GM12878 (cell line): Measurements from ENCODE around the gene VEGFD.

Source experiments
- EGR1 ChIP-seq, 2 experiments: IDR thresholded peaks; 1 replicate in 1 of 2; 2 replicates in 1 of 2; pipeline ENCODE4 v1.6.1; 2011 to 2012; ENCODE audit warnings: low read depth in 2 of 2, low read length in 2 of 2, borderline replicate concordance in 1 of 2, mild to moderate bottlenecking in 1 of 2, moderate library complexity in 1 of 2
- JUND ChIP-seq: IDR thresholded peaks from 2 replicates; pipeline ENCODE4 v1.6.1; 2012; ENCODE audit warnings: low read depth, mild to moderate bottlenecking, low read length, improper control_type of control experiment, moderate library complexity
- POLR2A ChIP-seq: IDR thresholded peaks from 2 replicates; pipeline ENCODE4 v1.6.1; 2011; ENCODE audit warnings: low read depth, mild to moderate bottlenecking, low read length
- POLR2AphosphoS2 ChIP-seq: IDR thresholded peaks from 2 replicates; pipeline ENCODE4 v1.6.1; 2011; ENCODE audit warnings: low read depth, mild to moderate bottlenecking, low read length, improper control_type of control experiment, moderate library complexity
- TF ChIP-seq, protein P1 (sequence below), 3 experiments: IDR thresholded peaks in 2 of 3; conservative IDR thresholded peaks in 1 of 3; 2 replicates each; pipeline ENCODE4 v1.5.1; 2011; ENCODE audit warnings: low read depth in 3 of 3, low read length in 3 of 3, mild to moderate bottlenecking in 3 of 3, control low read depth in 2 of 3, moderate library complexity in 2 of 3, inconsistent platforms in 1 of 3, mixed read lengths in 1 of 3; ENCODE audit not compliant: control insufficient read depth in 2 of 3, insufficient read depth in 1 of 3; ENCODE audit errors: extremely low read depth in 1 of 3
- TF ChIP-seq, protein P2 (sequence below): fragments of 450-650 bp; IDR thresholded peaks from 2 replicates; pipeline ENCODE4 v1.6.1; 2016; ENCODE audit warnings: mild to moderate bottlenecking

DNA sequence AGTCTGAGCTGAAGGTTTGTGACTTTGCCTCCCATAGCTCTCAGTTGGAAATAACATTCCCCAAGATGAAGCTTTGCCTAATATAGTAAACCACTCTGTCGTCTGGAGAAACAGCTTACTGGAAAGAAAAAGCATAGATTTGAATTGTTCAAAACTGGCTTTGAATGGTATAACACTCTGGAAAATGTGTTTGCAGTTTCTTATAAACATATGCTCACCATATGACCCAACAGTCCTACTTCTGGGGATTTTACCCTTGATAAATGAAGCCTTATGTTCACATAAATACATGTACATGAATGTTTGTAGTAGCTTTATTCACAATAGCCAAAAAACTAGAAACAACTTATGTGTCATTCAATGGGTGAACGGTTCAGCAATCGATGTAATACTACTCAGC is 10.2 kb downstream of the VEGFD start:
- TF ChIP-seq, protein P1, sequence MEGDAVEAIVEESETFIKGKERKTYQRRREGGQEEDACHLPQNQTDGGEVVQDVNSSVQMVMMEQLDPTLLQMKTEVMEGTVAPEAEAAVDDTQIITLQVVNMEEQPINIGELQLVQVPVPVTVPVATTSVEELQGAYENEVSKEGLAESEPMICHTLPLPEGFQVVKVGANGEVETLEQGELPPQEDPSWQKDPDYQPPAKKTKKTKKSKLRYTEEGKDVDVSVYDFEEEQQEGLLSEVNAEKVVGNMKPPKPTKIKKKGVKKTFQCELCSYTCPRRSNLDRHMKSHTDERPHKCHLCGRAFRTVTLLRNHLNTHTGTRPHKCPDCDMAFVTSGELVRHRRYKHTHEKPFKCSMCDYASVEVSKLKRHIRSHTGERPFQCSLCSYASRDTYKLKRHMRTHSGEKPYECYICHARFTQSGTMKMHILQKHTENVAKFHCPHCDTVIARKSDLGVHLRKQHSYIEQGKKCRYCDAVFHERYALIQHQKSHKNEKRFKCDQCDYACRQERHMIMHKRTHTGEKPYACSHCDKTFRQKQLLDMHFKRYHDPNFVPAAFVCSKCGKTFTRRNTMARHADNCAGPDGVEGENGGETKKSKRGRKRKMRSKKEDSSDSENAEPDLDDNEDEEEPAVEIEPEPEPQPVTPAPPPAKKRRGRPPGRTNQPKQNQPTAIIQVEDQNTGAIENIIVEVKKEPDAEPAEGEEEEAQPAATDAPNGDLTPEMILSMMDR (IDR thresholded peaks at IDR 0.05 in 2 of 3, conservative IDR thresholded peaks at IDR 0.05 in 1 of 3; ENCODE audit: control insufficient read depth in 2 of 3, extremely low read depth in 1 of 3, insufficient read depth in 1 of 3, low read depth in 3 of 3, low read length in 3 of 3) = no peak
- TF ChIP-seq POLR2AphosphoS2 (no peak), POLR2A (no peak), EGR1 (IDR thresholded peaks at IDR 0.05; ENCODE audit: borderline replicate concordance in 1 of 2, low read depth in 2 of 2, low read length in 2 of 2) (no peak), JUND (no peak)
- TF ChIP-seq, protein P2, sequence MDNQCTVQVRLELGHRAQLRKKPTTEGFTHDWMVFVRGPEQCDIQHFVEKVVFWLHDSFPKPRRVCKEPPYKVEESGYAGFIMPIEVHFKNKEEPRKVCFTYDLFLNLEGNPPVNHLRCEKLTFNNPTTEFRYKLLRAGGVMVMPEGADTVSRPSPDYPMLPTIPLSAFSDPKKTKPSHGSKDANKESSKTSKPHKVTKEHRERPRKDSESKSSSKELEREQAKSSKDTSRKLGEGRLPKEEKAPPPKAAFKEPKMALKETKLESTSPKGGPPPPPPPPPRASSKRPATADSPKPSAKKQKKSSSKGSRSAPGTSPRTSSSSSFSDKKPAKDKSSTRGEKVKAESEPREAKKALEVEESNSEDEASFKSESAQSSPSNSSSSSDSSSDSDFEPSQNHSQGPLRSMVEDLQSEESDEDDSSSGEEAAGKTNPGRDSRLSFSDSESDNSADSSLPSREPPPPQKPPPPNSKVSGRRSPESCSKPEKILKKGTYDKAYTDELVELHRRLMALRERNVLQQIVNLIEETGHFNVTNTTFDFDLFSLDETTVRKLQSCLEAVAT = no peak
